ENCODE results near the gene ZP1.

DNA sequence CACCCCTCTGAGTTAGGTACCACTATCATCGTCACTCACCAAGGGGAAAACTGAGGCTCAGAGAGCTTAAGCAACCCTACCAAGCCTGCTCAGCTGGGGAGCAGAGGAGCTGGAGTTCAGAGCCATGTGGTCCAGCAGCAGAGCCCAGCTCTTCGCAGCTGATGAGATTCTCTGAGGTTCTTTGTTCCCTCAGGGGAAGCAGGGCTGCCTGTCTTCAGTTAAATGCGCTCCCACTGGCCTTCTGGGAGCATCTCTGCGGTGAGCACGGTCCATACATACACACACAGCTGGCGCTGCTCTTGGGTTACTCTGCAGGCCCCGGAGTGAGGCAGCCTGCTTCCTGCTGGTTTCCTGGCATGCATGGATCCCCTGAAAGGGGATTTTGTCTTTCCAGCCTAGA lies 6.4 kb upstream of the ZP1 start:
- TF ChIP-seq, protein P1, sequence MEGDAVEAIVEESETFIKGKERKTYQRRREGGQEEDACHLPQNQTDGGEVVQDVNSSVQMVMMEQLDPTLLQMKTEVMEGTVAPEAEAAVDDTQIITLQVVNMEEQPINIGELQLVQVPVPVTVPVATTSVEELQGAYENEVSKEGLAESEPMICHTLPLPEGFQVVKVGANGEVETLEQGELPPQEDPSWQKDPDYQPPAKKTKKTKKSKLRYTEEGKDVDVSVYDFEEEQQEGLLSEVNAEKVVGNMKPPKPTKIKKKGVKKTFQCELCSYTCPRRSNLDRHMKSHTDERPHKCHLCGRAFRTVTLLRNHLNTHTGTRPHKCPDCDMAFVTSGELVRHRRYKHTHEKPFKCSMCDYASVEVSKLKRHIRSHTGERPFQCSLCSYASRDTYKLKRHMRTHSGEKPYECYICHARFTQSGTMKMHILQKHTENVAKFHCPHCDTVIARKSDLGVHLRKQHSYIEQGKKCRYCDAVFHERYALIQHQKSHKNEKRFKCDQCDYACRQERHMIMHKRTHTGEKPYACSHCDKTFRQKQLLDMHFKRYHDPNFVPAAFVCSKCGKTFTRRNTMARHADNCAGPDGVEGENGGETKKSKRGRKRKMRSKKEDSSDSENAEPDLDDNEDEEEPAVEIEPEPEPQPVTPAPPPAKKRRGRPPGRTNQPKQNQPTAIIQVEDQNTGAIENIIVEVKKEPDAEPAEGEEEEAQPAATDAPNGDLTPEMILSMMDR (IDR thresholded peaks at IDR 0.05), result no peak
- no peak for TF ChIP-seq POLR2A (IDR thresholded peaks at IDR 0.05)

Measured in Peyer's patch (tissue), 4 donors.